ENCODE measurements around the gene CLEC4A. TPM values are rescaled to one million over a fixed set of nuclear protein-coding genes. Genes with fewer than 3 reads are reported as not detected.

The CLEC4A gene
- total RNA-seq, result 10 to 100 TPM in 1 of 4 donors, 1 to 10 TPM in 2, under 1 TPM in 1; 0.62 to 11.6 (median 2.4) TPM

DNA sequence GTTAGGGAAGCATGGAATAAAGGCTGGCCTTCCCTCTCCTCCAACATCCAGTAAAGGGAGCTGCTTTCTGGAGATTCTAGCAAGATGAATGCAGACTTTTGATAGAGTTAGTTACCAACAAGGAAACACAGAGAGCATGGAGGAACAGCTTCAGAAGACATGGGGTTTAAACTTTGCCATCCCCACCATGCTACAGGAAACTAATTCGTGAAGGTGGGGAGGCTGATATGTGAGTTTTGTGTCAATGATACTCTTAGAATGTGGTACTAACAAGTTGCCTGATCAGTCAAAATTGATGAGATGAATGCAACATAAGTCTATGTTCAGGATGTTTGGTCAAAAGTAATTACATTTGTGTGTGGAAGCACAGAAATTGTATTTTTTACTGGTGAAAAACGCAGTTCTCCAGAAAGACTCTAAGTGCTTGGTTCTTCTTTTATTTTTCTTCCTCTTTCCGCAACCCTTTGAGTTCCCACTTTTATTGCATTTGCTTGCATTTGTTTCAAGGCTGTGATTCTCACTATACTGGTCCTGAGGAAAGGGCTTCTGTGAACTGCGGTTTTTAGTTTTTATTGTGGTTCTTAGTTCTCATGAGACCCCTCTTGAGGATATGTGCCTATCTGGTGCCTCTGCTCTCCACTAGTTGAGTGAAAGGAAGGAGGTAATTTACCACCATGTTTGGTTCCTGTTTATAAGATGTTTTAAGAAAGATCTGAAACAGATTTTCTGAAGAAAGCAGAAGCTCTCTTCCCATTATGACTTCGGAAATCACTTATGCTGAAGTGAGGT lies at the start of gene CLEC4A:
Gene CLEC4A, plus strand, starts transcription at position 494 of the 789 bp plus-strand sequence. Its CDS starts 262 bp downstream, at position 756.
- TF ChIP-seq POLR2A (IDR thresholded peaks at IDR 0.05), result no peak
- TF ChIP-seq, protein P1, sequence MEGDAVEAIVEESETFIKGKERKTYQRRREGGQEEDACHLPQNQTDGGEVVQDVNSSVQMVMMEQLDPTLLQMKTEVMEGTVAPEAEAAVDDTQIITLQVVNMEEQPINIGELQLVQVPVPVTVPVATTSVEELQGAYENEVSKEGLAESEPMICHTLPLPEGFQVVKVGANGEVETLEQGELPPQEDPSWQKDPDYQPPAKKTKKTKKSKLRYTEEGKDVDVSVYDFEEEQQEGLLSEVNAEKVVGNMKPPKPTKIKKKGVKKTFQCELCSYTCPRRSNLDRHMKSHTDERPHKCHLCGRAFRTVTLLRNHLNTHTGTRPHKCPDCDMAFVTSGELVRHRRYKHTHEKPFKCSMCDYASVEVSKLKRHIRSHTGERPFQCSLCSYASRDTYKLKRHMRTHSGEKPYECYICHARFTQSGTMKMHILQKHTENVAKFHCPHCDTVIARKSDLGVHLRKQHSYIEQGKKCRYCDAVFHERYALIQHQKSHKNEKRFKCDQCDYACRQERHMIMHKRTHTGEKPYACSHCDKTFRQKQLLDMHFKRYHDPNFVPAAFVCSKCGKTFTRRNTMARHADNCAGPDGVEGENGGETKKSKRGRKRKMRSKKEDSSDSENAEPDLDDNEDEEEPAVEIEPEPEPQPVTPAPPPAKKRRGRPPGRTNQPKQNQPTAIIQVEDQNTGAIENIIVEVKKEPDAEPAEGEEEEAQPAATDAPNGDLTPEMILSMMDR (IDR thresholded peaks at IDR 0.05), result no peak
- no peak for DNase-seq (ENCODE audit: low spot score in 2 of 2)
- intact Hi-C loops (cut with DNase I; ENCODE audit: low total_unique reads), result no loop called here
- H3K4me3 ChIP-seq (ENCODE audit: low read depth, poor library complexity, severe bottlenecking), result no peak within 1 kb of the TSS
- 77 to 80% methylated on average over 5 of the region's 5 CpGs for WGBS, 2 donors

DNA sequence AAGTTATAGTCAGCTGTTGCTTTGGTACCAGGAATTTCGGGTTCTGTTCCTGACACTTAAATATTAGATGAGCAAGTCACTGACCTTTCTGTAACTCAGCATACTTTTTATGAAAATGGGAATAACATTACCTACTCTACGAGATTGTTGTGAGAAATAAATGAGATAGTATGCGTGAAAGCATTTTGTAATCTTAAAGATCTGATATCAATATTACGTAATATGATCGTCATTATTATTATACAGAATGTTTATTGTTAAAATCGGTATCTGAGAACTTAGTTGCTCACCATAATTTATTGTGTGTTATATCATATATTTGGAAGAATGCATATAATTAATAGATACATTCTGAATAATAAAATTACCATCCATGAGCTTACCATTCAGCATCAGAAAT lies 47.5 kb upstream of the CLEC4A start:
- TF ChIP-seq POLR2A (IDR thresholded peaks at IDR 0.05), result no peak
- TF ChIP-seq, protein P1 (IDR thresholded peaks at IDR 0.05), result no peak
- no peak for DNase-seq (ENCODE audit: low spot score in 2 of 2)
- no peak overlapping the region for H3K4me3 ChIP-seq (ENCODE audit: low read depth, poor library complexity, severe bottlenecking)
- intact Hi-C loops (cut with DNase I; ENCODE audit: low total_unique reads), result no loop called here
- 81 to 87% methylated on average over 6 of the region's 6 CpGs for WGBS, 2 donors

DNA sequence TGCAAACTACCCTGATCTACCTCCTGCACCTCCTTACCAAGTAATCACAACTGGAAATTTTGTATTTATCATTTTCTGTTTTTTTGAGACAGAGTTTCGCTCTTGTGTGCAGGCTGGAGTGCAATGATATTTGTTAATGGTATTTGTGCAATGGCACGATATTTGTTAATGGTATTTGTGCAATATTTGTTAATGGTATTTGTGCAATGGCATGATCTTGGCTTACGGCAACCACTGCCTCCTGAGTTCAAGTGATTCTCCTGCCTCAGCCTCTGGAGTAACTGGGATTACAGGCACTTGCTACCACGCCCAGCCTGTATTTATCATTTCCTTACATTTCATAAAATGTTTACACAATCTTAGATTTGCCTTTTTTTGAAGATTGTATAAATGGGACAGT lies 47.1 kb upstream of the CLEC4A start:
- no peak overlapping the region for H3K4me3 ChIP-seq (ENCODE audit: low read depth, poor library complexity, severe bottlenecking)
- TF ChIP-seq, protein P1 (IDR thresholded peaks at IDR 0.05), result no peak
- intact Hi-C loops (cut with DNase I; ENCODE audit: low total_unique reads), result no loop called here
- DNase-seq (ENCODE audit: low spot score in 2 of 2), result no peak
- 85 to 88% methylated on average over 4 of the region's 4 CpGs for WGBS, 2 donors

DNA sequence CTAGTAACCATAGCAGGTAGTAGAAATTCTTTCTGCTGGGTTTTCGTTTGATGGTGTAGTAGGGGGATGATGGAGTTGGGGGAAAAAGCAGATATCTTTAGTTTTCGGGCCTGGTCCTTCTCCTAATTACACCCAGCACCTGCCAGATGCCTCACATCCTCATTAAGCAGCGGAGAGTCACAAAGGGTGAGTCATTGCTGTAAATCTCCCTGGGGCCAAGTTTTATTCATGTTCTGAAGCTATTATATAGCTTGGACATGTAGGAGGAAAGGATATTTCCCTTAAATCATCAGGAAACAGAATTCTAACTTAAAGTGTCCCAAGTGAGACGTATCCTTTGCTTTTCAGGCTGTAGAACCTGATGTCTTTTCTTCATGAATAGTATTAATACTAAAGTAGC lies 46.2 kb upstream of the CLEC4A start:
- TF ChIP-seq, protein P1 (IDR thresholded peaks at IDR 0.05), result no peak
- no peak for TF ChIP-seq POLR2A (IDR thresholded peaks at IDR 0.05)
- no peak for DNase-seq (ENCODE audit: low spot score in 2 of 2)
- intact Hi-C loops (cut with DNase I; ENCODE audit: low total_unique reads), result no loop called here
- H3K4me3 ChIP-seq (ENCODE audit: low read depth, poor library complexity, severe bottlenecking), result no peak overlapping the region
- 34 to 44% methylated on average over 4 of the region's 4 CpGs for WGBS, 2 donors

DNA sequence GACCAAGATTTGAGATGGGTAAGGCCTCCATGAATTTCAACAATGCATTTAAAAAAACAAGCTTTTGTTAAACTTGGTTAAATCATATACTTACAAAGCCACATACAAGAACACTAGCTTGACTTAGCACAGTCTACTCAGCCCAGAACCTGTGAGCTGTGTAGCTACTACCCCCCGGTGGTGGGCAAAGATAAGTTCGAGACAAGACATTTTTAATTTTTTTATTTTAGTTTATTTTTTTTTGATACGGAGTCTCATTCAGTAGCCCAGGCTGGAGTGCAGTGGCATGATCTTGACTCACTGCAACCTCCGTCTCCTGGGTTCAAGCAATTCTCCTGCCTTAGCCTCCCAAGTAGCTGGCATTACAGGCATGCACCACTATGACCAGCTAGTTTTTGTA lies 45.0 kb upstream of the CLEC4A start:
- WGBS, 2 donors, result 32 to 41% methylated on average over 4 of the region's 4 CpGs
- TF ChIP-seq POLR2A (IDR thresholded peaks at IDR 0.05), result no peak
- TF ChIP-seq, protein P1 (IDR thresholded peaks at IDR 0.05), result no peak
- no peak overlapping the region for H3K4me3 ChIP-seq (ENCODE audit: low read depth, poor library complexity, severe bottlenecking)
- intact Hi-C loops (cut with DNase I; ENCODE audit: low total_unique reads), result no loop called here
- no peak for DNase-seq (ENCODE audit: low spot score in 2 of 2)

DNA sequence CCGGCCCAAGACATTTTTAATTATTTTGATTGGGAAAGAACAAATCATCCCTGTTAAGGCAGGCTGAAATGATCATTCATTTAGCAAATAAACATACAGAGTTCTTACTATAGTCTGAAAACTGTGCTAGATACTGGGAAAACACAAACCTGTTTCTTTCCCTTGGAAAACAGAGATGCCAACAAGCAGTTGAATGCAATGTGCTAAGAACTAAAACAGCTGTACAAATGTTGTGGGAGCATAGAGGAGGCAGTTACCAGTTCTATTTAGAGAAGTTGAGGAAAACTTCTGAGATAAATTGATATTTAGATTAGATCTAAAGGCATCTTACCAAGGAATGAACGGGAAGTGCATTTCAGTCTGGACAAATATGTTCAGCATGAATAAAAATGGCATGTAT lies 44.5 kb upstream of the CLEC4A start:
- no peak overlapping the region for H3K4me3 ChIP-seq (ENCODE audit: low read depth, poor library complexity, severe bottlenecking)
- 63 to 75% methylated on average over 2 of the region's 2 CpGs for WGBS, 2 donors
- intact Hi-C loops (cut with DNase I; ENCODE audit: low total_unique reads), result no loop called here
- TF ChIP-seq POLR2A (IDR thresholded peaks at IDR 0.05), result no peak
- TF ChIP-seq, protein P1 (IDR thresholded peaks at IDR 0.05), result no peak
- no peak for DNase-seq (ENCODE audit: low spot score in 2 of 2)
